CD4-positive, alpha-beta T cell treated with Interleukin-4 for 1 hour (primary cell): ENCODE results near the gene EFNA1.

Experiments
- DNase-seq, 2 donors: peaks; one replicate each; pipeline ENCODE4 v3.0.0-alpha.2; 2020 to 2022

Gene EFNA1

GRCh38 chr1:155127105-155127966 lies at the start of gene EFNA1:
EFNA1 (plus strand) TSS chr1:155127876; CDS start chr1:155127978, 102 bp downstream.
- DNase-seq: peak; percentile 34 to 41

GRCh38 chr1:155078469-155079209 lies 49.0 kb upstream of the EFNA1 start, which contains the start of gene EFNA3:
EFNA3 (plus strand) TSS chr1:155078837; CDS start chr1:155078942, 105 bp downstream.
- peak; percentile 61 to 74 for DNase-seq

DNA sequence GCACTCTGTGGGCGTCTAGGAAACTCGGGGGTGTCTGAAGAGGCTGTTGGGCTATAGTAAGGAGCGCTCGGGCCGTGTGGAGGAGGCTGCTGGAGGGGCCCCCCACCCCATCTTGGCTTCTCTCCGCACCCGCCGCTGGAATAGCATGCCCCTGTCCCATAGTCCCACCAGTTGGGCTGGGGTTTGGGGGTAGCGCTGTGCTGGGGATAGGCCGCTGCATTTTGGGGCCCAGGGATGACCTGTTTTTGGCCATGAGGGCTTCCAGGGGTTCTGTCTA lies 48.5 kb upstream of the EFNA1 start:
- DNase-seq: no peak

- DNase-seq: no peak
Measured at GRCh38 chr1:155079487-155080311, 48.0 kb upstream of the EFNA1 start.

- DNase-seq: peak in 1 of 2 donors; percentile 46
Measured at GRCh38 chr1:155080312-155081228, 47.1 kb upstream of the EFNA1 start.

- DNase-seq: no peak
Measured at GRCh38 chr1:155081472-155082300, 46.0 kb upstream of the EFNA1 start.

- no peak for DNase-seq
Measured at GRCh38 chr1:155082301-155083051, 45.2 kb upstream of the EFNA1 start.

DNA sequence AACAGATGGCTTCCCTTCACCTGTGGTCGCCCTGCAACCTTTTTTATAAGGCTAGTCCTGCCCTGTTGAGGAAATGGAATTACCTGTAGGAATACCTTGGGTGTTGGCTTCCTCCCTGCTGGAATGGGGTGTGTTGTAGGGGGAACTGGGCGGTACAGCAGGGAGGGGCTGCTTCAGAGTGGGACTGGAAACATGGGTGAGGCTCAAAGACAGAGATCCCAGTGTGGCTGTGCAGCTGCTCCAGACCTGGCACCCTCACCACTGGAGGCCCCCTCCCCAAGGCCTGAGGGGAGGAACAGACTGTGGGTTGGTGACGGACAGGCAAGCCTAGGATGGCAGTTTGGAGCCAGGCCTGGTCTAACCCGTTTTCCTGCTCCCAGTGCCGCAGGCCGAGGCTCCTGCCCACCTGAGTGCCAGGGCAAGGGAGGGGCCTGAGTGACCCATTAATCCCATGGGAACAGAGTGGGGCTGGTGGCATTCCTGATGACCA lies 44.6 kb upstream of the EFNA1 start:
- no peak for DNase-seq

DNA sequence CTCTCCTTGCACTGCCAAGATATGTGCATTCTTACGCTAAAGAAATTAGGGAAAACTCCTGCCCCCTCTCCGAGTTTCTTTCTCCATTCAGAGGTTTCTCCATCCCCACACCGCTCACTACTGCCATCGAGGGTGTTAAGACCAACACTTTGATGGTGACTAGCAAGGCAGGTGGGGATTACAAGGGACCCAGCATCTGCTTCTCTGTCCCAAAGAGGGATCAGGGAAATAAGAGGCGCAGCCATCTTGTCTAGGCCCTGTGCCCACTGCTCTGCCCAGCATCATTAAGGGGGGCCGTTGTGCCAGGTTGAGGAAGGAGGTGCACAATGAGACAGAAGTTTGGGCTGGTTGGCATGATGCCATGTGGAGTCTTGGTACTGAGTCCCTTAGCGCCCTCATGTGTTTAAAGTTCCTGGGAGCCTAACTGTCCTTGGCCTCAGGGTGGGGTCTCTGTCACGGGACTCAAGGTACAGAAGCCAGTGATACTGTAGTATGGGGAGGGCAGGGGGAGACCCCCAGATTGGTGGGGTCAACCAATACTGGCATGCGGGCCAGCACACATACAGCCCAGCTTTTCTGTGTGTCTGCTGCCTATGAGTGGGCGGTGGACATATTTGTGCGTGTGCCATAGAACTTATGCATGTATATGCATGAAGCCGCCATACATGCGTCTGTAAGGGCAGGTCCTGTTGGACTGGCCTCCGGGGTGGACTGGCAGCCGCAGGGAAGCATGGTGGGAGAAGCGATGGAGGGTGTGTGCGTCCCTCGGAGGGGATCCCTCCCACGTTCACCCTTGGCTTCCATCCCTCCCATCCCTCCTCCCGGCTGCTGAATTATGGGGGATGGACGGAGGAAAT lies 43.6 kb upstream of the EFNA1 start:
- DNase-seq: peak; percentile 40 to 48

- DNase-seq: peak; percentile 92 to 94
Measured at GRCh38 chr1:155084722-155085503, 42.8 kb upstream of the EFNA1 start.

DNA sequence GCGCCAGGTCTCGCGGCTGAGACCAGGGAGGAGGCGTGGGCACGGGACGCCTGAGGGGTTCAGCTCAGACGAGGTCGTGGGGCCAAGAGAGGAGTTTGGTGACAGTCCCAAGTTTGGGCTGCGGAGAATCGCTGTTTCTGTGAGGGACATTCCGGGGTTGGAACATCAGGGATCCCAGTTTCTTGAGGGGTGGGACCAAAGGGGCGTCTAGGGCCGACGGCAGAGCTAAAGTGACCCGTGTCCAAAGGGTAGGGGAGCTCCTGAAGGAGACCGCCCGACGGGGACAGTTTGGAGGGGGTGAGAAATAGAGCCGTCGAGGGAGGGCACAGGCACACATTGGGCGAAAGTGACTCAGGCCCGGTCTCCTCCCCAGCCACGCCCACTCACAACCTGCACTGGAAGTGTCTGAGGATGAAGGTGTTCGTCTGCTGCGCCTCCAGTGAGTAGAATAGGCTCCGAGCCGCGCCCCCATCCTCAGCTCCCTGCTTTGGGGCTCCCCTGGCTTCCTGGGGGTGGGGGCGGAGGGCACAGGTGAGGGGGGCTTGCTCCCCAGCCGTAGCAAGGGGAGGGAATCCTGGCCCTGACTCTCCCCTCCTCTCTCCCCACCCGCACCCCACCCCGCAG lies 42.1 kb upstream of the EFNA1 start:
- DNase-seq: peak; percentile 72 to 75

DNA sequence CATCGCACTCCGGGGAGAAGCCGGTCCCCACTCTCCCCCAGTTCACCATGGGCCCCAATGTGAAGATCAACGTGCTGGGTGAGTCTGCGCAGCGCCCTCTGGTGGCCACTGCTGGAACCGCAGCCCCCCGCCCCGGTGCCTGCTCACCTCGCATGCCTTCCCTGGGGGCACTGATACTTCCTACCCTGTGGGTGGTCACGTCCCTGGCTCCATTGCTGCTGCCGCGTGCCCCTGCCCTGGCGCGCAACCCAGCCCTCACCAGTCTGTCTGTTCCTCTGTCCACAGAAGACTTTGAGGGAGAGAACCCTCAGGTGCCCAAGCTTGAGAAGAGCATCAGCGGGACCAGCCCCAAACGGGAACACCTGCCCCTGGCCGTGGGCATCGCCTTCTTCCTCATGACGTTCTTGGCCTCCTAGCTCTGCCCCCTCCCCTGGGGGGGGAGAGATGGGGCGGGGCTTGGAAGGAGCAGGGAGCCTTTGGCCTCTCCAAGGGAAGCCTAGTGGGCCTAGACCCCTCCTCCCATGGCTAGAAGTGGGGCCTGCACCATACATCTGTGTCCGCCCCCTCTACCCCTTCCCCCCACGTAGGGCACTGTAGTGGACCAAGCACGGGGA lies 41.4 kb upstream of the EFNA1 start:
- peak; percentile 81 to 83 for DNase-seq

DNA sequence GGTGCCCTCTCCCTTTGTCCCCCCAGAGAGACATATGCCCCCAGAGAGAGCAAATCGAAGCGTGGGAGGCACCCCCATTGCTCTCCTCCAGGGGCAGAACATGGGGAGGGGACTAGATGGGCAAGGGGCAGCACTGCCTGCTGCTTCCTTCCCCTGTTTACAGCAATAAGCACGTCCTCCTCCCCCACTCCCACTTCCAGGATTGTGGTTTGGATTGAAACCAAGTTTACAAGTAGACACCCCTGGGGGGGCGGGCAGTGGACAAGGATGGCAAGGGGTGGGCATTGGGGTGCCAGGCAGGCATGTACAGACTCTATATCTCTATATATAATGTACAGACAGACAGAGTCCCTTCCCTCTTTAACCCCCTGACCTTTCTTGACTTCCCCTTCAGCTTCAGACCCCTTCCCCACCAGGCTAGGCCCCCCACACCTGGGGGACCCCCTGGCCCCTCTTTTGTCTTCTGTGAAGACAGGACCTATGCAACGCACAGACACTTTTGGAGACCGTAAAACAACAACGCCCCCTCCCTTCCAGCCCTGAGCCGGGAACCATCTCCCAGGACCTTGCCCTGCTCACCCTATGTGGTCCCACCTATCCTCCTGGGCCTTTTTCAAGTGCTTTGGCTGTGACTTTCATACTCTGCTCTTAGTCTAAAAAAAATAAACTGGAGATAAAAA lies 40.7 kb upstream of the EFNA1 start:
- DNase-seq: no peak

GRCh38 chr1:155091071-155092051 lies 36.3 kb upstream of the EFNA1 start:
- peak; percentile 80 for DNase-seq

- no peak for DNase-seq
Measured at GRCh38 chr1:155092131-155092530, 35.5 kb upstream of the EFNA1 start.

GRCh38 chr1:155092641-155093040 lies 35.0 kb upstream of the EFNA1 start:
- DNase-seq: no peak
